CD4-positive, alpha-beta T cell treated with Interleukin-15 for 1 hour (primary cell): Measurements from ENCODE around the gene RTN4RL1.
"Not testable (repeated sequence)": the region's sequence is repeated elsewhere in the genome, so short reads cannot be mapped to it uniquely, and the experiment has no call there.

Experiments
- DNase-seq: peaks from one replicate; pipeline ENCODE4 v3.0.0-alpha.2; 2020

The RTN4RL1 gene

GRCh38 chr17:2024572-2025219 lies 438 bp downstream of the RTN4RL1 start:
- no peak for DNase-seq

- peak; percentile 69 for DNase-seq
Observed at GRCh38 chr17:2023692-2024571, 1.2 kb downstream of the RTN4RL1 start.

- no peak for DNase-seq
Observed at GRCh38 chr17:2023256-2023655, 1.9 kb downstream of the RTN4RL1 start.

- no peak for DNase-seq
Observed at GRCh38 chr17:2022647-2023240, 2.4 kb downstream of the RTN4RL1 start.

- DNase-seq: no peak
Observed at GRCh38 chr17:2020721-2021120, 4.4 kb downstream of the RTN4RL1 start.

GRCh38 chr17:2019723-2020122 lies 5.4 kb downstream of the RTN4RL1 start:
- no peak for DNase-seq

- DNase-seq: no peak
Observed at GRCh38 chr17:2018716-2019510, 6.2 kb downstream of the RTN4RL1 start.

GRCh38 chr17:2017274-2017941 lies 7.7 kb downstream of the RTN4RL1 start:
- no peak for DNase-seq

GRCh38 chr17:2016494-2016893 lies 8.6 kb downstream of the RTN4RL1 start:
- no peak for DNase-seq

GRCh38 chr17:2015314-2015713 lies 9.8 kb downstream of the RTN4RL1 start:
- no peak for DNase-seq

GRCh38 chr17:2013994-2014317 lies 11.2 kb downstream of the RTN4RL1 start:
- no peak for DNase-seq

- not testable (repeated sequence) for DNase-seq
Observed at GRCh38 chr17:2013220-2013993, 11.7 kb downstream of the RTN4RL1 start.

- DNase-seq: no peak
Observed at GRCh38 chr17:2012499-2012898, 12.6 kb downstream of the RTN4RL1 start.

GRCh38 chr17:2011411-2012371 lies 13.4 kb downstream of the RTN4RL1 start:
- DNase-seq: no peak

GRCh38 chr17:2009737-2010136 lies 15.4 kb downstream of the RTN4RL1 start:
- no peak for DNase-seq

- no peak for DNase-seq
Observed at GRCh38 chr17:2008332-2009126, 16.6 kb downstream of the RTN4RL1 start.

GRCh38 chr17:2004435-2004952 lies 20.6 kb downstream of the RTN4RL1 start:
- DNase-seq: no peak

- no peak for DNase-seq
Observed at GRCh38 chr17:2003525-2003924, 21.6 kb downstream of the RTN4RL1 start.

GRCh38 chr17:2002767-2003329 lies 22.3 kb downstream of the RTN4RL1 start:
- no peak for DNase-seq
